Measurements from ENCODE around the gene PKD1. TPM values are rescaled to one million over a fixed set of nuclear protein-coding genes. Genes with fewer than 3 reads are reported as not detected.

The PKD1 gene
- total and polyA plus RNA-seq, 2 of the 13 experiments (the other 11 are each of a cell fraction or from before 2014, with no cell fraction given): 22.1 to 23.0 TPM

- H3K9me3 ChIP-seq (ENCODE audit: low read length): no peaks in the 10 kb centered on the region
- intact Hi-C loops (cut with micrococcal nuclease; ENCODE audit: unreplicated experiment) (no loop called here), in situ Hi-C loops (cut with HindIII; ENCODE audit: extremely low pct_ligation_motif_present, low pct_unique_long_range_greater_than_20kb) (loop anchor here (5.0 to 10.0 kb wide), 2 partner anchors 63 to 126 kb away; no protein-coding TSS in a partner anchor)
- peak within 1 kb of the TSS; percentile 97 for H3K4me2 ChIP-seq (ENCODE audit: low read depth, low read length)
- H3K36me3 ChIP-seq (replicated peaks in 1 of 2; ENCODE audit: control insufficient read depth in 1 of 2, insufficient read depth in 2 of 2, low read length in 2 of 2): peaks cover 0 to 5% of the 10 kb centered on the region in 2 experiments; a peak in 2 of 5 replicates
- CTCF ChIA-PET (ENCODE audit: low intra/inter-chr PET ratio, low total read pairs): no interaction called here
- WGBS (ENCODE audit: low lambda C conversion rate): 3% methylated on average over 6 of the region's 55 CpGs
- peaks cover 49% of the 10 kb centered on the region for H4K20me1 ChIP-seq (ENCODE audit: insufficient read depth, low read length)
- POLR2A ChIA-PET: interaction anchor here (0.8 to 3.2 kb wide), 12 partner anchors 8 to 207 kb away, joined by 3 to 10 read pairs (median 6); partner anchors contain the start of genes ECI1, GFER, NTHL1 and PKD1
- peak within 1 kb of the TSS; percentile 55 for H3K9ac ChIP-seq (ENCODE audit: insufficient read depth, low read depth, low read length)
- DNase-seq (ENCODE audit: low spot score): peak; percentile 82
- H3K4me3 ChIP-seq (replicated peaks in 1 of 3; ENCODE audit: insufficient read depth in 1 of 3, low read depth in 2 of 3, low read length in 3 of 3): peak within 1 kb of the TSS; percentile 47 to 98 (median 53)
- H3K27me3 ChIP-seq (ENCODE audit: control insufficient read depth in 1 of 2, insufficient read depth in 2 of 2, low read length in 2 of 2): peaks cover 3 to 30% of the 10 kb centered on the region in 2 experiments; a peak in 4 of 5 replicates
- peak within 1 kb of the TSS; percentile 32 for H3K27ac ChIP-seq (ENCODE audit: extremely low read length, insufficient read depth, low read length)
- peak; percentile 63 for ATAC-seq
- no TSS peak for BruUV-seq (replicated peaks)
- no peak within 1 kb of the TSS for H2AFZ ChIP-seq (ENCODE audit: low read length)
- peaks cover 5% of the 10 kb centered on the region for H3K79me2 ChIP-seq (ENCODE audit: insufficient read depth, low read length)
- peaks cover 72% of the 10 kb centered on the region for H3K4me1 ChIP-seq (ENCODE audit: insufficient read depth, low read length)
- peak; percentile 59 for FAIRE-seq
- TF ChIP-seq ZNF550 (CRISPR knock-in tag; IDR thresholded peaks at IDR 0.05; ENCODE audit: borderline replicate concordance) (no peak), ZMYM4 (CRISPR knock-in tag; IDR thresholded peaks at IDR 0.05) (no peak), NFE2 (CRISPR knock-in tag; IDR thresholded peaks at IDR 0.05) (no peak), ZNF768 (CRISPR knock-in tag; IDR thresholded peaks at IDR 0.05) (peak; percentile 71; the same call in 1 of the 2 replicates), ZNF224 (CRISPR knock-in tag; IDR thresholded peaks at IDR 0.05) (no peak; the same call in 1 of the 2 replicates), ZSCAN31 (CRISPR knock-in tag; IDR thresholded peaks at IDR 0.05; ENCODE audit: low read depth) (no peak), ZSCAN20 (CRISPR knock-in tag; IDR thresholded peaks at IDR 0.05; ENCODE audit: borderline replicate concordance) (no peak), ZNF280D (CRISPR knock-in tag; IDR thresholded peaks at IDR 0.05) (no peak), SETDB1 (CRISPR knock-in tag; IDR thresholded peaks at IDR 0.05; ENCODE audit: borderline replicate concordance) (no peak), KAT7 (CRISPR knock-in tag; IDR thresholded peaks at IDR 0.05; ENCODE audit: borderline replicate concordance) (no peak), HOXA7 (CRISPR knock-in tag; IDR thresholded peaks at IDR 0.05) (no peak), SMARCC2 (IDR thresholded peaks at IDR 0.05) (no peak), ZNF20 (CRISPR knock-in tag; IDR thresholded peaks at IDR 0.05) (no peak), NRL (CRISPR knock-in tag; IDR thresholded peaks at IDR 0.05; ENCODE audit: borderline replicate concordance) (no peak), ZNF274 (CRISPR knock-in tag; IDR thresholded peaks at IDR 0.05) (no peak), ZNF609 (CRISPR knock-in tag; IDR thresholded peaks at IDR 0.05; ENCODE audit: borderline replicate concordance) (peak; percentile 19; the same call in 1 of the 2 replicates), ZNF883 (CRISPR knock-in tag; IDR thresholded peaks at IDR 0.05; ENCODE audit: not compliant biosample characterization) (no peak)
These were observed 12.4 kb upstream of the PKD1 start, which contains the start of gene RAB26 for GRCh38 chr16:2147981-2148671. Gene RAB26 (plus strand): TSS chr16:2148625. CDS start chr16:2148784, 159 bp downstream.
